ENCODE results near the gene GLIPR1.
"Not testable (repeated sequence)": the region's sequence is repeated elsewhere in the genome, so short reads cannot be mapped to it uniquely, and the experiment has no call there.

The GLIPR1 gene

DNA sequence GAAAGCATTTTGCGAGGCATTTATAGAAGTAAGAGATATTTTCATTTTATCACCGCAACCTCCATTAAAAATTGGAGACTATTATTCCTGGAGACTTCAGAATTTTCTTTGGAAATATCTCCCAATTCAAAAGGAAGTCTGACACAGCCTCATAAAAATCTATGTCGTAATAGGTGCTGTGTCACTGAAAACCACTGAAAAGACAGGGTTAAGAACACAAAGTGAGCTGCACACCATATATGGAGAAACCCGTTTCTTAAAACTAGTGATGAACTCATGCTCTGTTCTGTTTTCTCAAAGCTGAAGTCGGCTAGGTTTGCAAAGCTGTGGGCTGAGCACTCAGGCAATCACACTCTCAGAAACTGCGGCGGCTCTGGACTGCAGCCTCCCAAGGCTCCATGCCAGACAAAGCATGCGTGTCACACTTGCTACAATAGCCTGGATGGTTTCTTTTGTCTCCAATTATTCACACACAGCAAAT, at the start of gene GLIPR1:
Gene GLIPR1, plus strand, starts transcription at position 287 of the 481 bp plus-strand sequence. Its CDS starts 126 bp downstream, at position 413.
- DNase-seq (ENCODE audit: low read depth in 2 of 2) = peak; percentile 20 to 46

DNA sequence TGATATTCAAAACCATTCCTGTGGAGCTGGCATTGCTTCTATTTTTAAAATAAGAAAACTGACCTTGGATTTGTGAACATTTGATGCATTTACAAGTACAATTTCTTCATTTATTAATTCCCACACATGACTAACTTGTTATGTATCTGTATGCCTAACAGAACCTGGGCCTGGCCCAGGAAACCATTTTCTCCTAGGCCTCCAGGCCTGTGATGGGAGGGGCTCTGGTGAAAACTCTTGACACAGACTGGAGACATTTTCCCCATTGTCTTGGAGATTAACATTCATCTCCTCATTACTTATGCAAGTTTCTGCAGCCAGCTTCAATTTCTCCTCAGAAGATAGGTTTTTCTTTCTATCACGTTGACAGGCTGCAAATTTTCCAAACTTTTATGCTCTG, 47.6 kb upstream of the GLIPR1 start:
- DNase-seq (ENCODE audit: low read depth in 2 of 2) = no peak

DNA sequence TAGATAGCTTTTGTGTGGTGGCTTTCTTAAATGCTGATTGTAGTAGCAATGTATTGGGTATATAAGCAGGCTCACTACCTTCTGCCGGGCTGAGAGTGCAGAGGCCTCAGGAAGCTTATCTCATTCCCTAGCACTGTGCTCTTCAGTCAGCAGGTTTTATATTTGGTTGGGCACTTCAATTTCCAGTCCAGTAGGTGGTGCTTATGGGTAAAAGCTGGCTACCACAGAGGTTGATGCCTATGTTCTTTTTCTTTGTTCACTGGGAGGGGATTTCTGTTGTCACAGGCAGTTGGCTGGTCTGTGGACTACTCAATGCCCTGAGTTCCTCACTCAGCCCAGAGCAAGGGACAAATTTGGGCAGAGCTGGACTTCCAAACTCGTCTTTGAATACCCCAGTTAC, 43.0 kb upstream of the GLIPR1 start:
- DNase-seq (ENCODE audit: low read depth in 2 of 2) = no peak

DNA sequence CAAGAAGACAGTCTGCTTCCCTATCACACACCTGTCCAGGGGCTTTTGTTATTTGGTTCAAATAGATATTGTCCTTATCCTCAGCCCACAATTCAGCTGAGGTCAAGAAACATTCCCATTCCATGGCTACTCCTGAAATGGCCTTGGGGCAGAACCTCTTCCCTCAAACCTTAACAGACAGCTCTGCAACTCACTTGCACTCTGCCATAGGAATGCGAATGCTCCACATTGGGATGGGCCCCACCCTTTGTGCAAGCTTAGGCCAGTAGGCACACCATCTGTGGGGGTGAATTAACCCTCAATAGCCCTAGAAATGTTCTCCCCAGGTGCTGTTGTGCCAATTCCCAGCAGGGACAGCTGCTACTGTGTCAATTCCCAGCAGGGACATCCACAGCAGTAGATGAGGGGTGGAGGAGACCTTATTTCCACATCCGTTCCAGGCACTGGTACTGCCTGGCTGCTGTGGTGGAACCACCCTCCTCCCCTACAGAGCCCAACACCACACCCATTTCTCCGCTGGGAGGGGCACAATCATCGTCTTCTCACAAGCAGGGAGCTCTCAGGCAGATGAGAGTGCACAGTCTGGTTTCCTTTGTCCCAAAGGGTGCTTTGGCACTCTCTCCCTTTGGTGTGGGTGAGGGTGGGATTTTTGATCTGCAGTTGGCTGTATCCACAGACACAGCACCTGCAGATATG, 42.3 kb upstream of the GLIPR1 start:
- DNase-seq (ENCODE audit: low read depth in 2 of 2) = no peak

DNA sequence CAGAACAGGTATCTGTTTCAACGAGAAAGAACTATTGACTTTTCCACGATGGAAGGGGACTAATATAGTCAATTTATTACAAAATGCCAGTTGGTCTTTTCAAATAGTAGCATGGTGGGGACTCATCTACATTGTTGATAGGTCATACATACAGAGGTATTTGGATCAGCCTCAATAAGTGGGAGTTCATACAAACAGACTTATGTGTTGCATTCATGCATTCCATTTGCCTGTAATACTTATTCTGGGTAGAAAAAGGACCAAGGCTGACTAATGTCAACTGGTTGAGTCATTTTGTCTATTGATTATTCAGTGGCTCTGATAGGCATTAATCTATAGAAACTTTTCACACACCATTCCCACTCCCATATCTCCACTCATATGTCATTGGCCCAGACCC, 41.5 kb upstream of the GLIPR1 start:
- DNase-seq (ENCODE audit: low read depth in 2 of 2) = no peak

DNA sequence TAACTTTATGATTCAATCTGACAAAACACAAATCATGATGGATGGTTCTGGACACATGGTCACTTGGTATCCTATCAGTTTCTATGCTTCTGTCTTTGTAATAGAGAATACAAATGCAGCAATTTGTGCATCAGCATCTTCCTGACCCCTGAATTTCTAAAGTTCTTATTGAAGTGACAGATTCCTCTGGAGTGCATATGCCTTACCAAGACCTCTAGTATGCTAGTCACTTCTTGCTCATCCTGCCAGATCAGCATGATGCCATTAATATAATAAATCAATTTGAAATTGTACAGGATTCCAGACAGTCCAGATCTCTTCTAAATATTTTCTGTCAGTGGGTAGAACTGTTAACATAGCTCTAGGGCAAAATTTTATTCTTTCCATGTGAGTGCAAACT, 40.6 kb upstream of the GLIPR1 start:
- no peak for DNase-seq (ENCODE audit: low read depth in 2 of 2)

DNA sequence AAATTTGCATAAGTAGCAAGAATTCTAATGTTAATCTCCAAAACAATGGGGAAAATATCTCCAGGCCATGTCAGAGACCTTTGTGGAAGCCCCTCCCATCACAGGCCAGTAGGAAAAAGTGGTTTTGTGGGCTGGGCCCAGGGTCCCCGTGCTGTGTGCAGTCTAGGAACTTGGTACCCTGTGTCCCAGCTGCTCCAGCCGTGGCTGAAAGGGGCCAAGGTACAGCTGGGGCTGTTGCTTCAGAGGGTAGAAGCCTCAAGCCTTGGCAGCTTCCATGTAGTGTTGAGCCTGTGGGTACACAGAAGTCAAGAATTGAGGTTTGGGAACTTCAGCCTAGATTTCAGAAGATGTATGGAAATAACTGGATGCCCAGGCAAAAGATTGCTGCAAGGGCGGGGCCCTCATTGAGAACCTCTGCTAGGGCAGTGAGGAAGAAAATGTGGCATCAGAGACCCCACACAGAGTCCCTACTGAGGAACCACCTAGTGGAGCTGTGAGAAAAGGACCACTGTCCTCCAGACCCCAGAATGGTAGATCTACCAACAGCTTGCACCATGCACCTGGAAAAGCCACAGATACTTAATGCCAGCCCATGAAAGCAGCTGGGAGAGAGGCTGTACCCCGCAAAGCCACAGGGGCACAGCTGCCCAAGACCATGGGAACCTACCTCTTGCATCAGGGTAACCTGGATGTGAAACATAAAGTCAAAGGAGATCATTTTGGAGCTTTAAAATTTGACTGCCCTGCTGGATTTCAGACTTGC, 38.7 kb upstream of the GLIPR1 start:
- DNase-seq (ENCODE audit: low read depth in 2 of 2) = not testable (repeated sequence)

DNA sequence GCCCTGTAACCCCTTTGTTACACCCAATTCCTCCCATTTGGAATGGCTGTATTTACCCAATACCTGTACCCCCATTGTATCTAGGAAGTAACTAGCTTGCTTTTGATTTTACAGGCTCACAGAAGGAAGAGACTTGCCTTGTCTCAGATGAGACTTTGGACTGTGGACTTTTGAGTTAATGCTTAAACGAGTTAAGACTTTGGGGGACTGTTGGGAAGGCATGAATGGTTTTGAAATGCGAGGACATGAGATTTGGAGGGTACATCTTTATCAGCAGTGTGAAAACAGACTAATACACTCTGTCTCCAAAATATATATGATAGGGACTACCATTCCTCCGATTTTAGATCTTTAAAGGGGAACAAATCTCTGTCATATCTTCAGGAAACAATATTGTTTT, 38.1 kb upstream of the GLIPR1 start:
- DNase-seq (ENCODE audit: low read depth in 2 of 2) = not testable (repeated sequence)

DNA sequence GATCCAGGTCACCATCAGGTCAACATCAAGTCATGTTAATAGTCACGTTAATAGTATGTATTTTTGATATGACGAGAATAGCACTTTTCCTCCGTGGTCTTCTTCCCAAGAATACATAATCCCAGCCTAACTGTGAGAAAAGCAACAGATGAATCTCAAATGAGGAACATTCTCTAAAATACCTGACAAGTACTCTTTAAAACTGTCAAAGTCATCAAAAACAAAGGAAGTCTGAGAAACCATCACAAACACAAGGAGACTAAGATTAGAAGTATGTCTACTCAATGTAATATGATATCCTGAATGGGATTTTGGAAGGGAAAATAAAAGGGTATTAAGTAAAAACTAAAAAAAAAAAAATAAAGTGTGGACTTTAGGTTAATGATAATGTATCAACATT, 36.8 kb upstream of the GLIPR1 start:
- DNase-seq (ENCODE audit: low read depth in 2 of 2) = no peak

DNA sequence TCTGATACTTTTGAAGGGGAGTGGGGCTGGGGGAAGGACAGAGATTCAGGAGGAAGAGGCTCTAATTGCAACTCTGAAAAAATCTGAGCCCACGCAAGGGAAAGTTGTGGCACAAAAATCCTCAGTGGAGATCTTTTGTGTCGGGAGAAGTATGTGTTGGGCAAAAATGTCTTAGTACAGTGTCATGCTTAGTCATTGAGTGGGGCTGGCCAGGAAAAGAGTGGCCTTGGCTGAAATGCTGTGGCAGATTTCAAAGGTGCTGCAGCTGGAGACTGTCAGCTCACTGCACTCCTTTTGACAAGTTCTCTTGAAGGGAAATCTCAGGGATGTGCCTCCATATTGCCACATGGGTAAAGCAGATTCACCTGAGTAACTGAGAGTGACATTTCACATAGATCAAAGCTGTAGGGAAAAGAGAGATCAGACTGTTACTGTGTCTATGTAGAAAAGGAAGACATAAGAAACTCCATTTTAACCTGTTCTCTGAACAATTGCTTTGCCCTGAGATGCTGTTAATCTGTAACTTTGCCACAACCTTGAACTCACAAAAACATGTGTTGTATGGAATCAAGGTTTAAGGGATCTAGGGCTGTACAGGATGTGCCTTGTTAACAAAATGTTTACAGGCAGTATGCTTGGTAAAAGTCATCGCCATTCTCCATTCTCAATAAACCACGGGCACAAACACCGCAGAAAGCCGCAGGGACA, 36.0 kb upstream of the GLIPR1 start:
- no peak for DNase-seq (ENCODE audit: low read depth in 2 of 2)

DNA sequence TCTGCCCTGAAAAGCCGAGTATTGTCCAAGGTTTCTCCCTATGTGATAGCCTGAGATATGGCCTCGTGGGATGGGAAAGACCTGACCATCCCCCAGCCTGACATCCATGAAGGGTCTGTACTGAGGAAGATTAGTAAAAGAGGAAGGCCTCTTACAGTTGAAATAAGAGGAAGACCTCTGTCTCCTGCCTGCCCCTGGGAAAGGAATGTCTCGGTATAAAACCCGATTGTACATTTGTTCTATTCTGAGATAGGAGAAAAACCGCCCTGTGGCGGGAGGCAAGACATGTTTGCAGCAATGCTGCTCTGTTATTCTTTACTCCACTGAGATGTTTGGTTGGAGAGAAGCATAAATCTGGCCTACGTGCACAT, 35.4 kb upstream of the GLIPR1 start:
- DNase-seq (ENCODE audit: low read depth in 2 of 2) = not testable (repeated sequence)

DNA sequence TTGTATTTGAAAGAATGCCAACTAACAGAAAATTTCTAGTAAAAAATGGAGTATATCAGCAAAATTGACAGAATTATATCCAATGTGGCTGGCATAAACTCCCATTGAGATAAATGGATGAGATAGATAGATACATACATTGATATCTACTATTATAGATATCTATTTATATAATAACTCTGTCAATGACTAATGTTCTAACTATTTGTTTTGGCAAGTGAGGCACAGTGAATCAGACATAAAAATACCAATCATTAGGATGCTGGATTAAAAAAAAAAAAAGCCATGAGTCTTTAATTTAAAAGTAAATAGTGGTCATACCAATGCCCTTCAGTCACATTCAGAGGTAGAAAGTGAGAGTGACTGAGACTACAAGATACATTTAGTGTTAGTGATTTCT, 33.7 kb upstream of the GLIPR1 start:
- DNase-seq (ENCODE audit: low read depth in 2 of 2) = no peak

DNA sequence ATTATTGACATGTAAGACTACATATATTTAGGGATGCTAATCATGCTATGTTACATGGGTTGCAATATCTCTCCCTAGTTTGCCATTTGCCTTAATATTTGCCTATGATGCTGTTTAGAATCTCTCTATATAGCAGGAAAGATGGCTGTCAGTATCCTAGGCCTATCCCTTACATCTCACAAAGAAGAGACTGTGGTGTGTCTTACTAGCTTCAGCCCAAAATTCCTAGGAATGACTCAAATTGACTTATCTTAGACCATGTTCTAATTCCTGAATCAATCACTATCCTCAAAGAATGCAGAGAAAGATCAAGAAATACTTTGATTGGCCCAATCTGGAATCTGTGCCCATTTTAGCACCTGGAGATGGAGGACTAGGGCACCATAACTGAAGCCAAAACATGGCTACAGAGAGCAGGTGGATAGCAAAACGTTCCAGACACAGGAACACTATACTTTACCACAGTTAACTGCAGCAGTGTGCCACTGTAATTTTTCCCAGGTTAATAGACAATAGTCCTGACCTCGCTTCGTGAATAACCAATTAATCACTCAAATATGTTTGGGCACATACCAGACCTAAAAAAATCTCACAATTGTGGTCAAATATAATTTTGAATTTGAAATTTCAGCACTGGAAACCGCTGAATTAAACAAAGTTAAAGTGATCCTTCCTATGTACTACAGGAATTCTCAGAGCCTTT, 32.7 kb upstream of the GLIPR1 start:
- no peak for DNase-seq (ENCODE audit: low read depth in 2 of 2)

DNA sequence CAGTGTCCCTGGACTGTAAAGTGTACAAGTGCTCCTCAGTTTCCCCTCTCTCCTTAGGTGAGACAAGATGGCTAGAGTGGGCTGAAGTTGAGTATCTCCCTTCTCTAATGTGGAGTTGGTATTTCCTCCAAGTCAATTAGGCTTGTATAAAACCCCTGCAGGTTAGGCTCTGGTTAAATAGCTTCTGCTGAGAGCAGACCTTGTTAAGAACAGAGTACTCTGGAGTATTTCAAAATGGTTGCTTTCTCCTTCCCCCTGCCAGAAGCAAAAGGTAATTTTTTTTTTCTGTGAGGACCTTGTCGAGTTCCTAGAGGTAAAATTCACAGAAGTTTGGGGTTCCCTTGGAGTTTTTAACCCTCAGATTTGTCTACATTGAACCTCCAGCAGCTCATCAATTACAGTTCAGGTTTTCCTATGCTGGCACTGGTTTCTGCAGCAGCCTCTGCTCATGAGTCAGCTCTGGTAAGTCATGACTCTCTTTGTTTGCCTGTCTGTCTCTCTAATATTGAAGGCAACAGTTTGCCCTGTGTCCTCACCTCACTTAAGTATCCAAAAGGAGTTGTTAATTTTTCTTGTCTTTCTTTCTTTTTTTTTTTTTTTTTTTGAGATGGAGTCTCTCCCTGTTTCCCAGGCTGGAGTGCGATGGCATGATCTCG, 27.8 kb upstream of the GLIPR1 start:
- DNase-seq (ENCODE audit: low read depth in 2 of 2) = no peak

DNA sequence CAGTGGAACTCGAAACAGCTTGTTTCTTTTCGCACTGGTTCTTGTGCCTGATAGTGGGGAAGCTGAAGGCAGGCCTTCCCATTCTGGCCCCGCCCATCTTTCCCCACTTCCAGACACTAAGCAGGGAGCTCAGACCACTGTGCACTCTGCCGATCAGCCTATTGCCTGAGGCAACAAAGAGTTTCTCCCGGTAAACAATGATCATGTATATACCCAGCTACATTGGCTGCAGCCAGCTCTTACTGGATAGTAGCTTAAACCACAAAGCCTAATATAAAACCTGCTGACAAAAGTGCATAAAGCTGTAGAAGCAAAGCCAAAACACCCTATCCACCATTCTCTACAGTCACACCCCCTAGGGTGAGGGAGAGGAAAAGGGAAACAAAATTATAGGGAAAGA, 24.7 kb upstream of the GLIPR1 start:
- DNase-seq (ENCODE audit: low read depth in 2 of 2) = no peak

DNA sequence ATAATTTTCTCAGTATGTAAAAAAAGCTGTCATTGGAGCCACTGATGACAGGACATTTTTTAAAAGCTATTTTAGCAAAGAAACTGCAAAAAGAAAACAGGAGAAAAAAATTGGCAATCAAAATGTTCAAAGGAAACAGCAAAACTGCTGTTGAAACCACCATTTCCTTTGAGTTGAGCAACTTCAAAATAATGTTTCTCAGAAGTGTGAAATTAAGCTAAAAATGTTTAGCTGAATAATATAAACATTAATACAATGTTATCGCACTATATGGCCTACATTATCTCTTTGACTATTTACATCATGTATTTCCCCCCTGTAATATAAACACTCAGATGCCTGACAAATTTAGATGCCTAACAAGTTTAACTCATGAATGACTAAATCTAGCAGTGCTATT, 23.4 kb upstream of the GLIPR1 start:
- DNase-seq (ENCODE audit: low read depth in 2 of 2) = no peak

DNA sequence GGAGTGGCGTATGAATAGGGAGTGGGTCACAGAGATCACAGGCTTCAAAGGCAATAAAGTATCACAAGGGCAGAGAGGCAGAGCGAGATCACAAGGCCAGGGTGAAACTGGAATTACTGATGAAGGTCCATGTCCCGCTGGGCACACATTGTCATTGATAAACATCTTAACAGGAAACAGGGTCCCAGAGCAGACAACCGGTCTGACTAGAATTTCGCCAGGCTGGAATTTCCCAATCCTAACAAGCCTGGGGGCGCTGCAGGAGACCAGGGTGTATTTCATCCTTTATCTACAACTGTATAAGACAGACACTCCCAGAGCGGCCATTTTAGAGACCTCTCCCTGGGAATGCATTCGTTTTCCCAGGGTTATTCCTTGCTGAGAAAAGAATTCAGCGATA, 22.7 kb upstream of the GLIPR1 start:
- not testable (repeated sequence) for DNase-seq (ENCODE audit: low read depth in 2 of 2)

DNA sequence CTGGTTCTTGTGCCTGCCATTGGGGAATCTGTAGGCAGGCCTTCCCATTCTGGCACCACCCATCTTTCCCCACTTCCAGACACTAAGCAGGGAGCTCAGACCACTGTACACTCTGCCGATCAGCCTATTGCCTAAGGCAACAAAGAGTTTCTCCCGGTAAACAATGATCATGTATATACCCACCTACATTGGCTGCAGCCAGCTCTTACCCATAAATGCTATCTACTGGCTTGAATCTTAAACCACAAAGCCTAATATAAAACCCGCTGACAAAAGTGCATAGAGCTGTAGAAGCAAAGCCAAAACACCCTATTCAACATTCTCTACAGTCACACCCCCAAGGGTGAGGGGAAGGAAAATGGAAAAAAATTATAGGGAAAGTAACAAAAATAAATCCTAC, 20.8 kb upstream of the GLIPR1 start:
- DNase-seq (ENCODE audit: low read depth in 2 of 2) = no peak

DNA sequence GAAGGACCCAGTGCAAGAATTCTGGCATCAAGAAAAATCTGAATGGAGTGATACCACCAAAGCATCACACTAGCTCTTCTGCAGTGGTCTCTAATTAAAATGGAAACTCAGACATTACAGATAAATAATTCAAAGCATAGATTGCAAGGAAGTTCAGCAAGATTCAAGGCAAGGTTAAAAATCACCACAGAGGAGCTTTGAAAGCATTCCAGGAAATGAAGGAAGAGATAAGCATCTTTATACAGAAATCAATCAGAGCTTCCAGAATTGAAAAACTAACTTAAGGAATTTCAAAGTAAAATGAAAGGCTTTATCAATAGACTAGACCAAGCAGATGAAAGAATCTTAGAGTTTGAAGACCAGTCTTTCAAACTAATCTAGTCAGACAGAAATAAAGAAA, 20.4 kb upstream of the GLIPR1 start:
- no peak for DNase-seq (ENCODE audit: low read depth in 2 of 2)

DNA sequence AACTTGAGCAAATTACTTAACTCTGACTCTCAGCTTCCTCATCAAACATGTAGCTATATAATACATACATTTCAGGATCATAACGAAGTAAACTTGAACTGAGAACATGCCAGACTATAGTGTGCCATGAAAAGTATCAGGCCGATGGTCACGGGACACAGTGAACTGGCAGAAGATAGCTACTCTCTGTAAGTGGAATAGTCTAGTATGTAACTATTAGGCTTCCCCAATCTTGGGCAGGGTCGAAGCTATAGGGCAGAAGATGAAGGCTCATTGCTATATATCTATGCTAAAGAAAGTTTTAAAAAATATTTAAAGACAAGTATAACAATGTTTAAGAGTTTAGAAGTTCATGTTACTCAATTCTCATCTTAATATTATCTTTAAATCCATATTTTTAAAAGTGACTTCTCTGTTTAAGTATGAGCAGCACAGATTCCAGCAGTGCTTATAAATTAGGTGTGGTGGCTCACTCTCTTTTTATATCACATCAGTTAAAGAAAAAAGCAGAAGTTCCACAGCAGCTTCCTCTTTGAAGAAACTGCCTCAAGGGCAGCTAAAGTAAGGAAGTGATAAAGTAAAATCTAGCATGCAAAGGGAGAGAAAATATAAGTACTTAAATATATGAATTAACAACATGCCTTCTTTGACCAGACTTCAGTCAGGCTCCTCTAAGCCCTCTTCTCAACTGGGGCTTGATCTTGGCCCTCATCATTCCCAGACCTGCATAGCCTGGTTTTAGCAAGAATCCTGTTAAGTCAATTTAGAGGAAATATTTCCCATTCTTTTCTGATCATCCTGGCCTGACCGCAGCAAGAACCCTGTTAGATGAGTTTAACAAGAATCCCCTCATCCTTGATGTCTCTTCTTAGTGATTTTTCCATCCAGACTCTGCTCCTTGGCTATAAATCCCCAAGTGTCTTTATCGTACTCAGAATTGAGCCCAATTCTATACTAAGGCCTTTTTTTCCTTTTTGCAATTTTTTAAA, 8.4 kb upstream of the GLIPR1 start:
- no peak for DNase-seq (ENCODE audit: low read depth in 2 of 2)

Data from stimulated activated CD8-positive, alpha-beta memory T cell treated with anti-CD3 and anti-CD28 coated beads, Interleukin-7, amount 100 ng/mL, for 1 hour (primary cell).